H9 (cell line): Measurements from ENCODE around the gene PPM1H. TPM values are rescaled to one million over a fixed set of nuclear protein-coding genes. Genes with fewer than 3 reads are reported as not detected.
"Not testable (repeated sequence)": the region's sequence is repeated elsewhere in the genome, so short reads cannot be mapped to it uniquely, and the experiment has no call there.

ENCODE experiments used
- DNase-seq: peaks from one replicate; pipeline ENCODE4 v3.0.0-alpha.2; 2017
- H2AFZ ChIP-seq: one replicate; pipeline ENCODE4 v1.6.1; 2013; ENCODE audit warnings: mild to moderate bottlenecking, low read length, control low read depth, moderate library complexity
- H2AK5ac ChIP-seq: 2 replicates; pipeline ENCODE4 v1.6.1; 2013; ENCODE audit warnings: low read length, control low read depth, mixed read lengths; ENCODE audit not compliant: insufficient read length
- H2BK120ac ChIP-seq: one replicate; pipeline ENCODE4 v1.6.1; 2013; ENCODE audit warnings: low read depth, mild to moderate bottlenecking, low read length, control low read depth, inconsistent platforms; ENCODE audit not compliant: poor library complexity, severe bottlenecking
- H2BK12ac ChIP-seq: 2 replicates; pipeline ENCODE4 v1.6.1; 2013; ENCODE audit warnings: low read length, control low read depth, mixed read lengths, low read depth; ENCODE audit not compliant: insufficient read length
- H2BK15ac ChIP-seq: 2 replicates; pipeline ENCODE4 v1.6.1; 2013; ENCODE audit warnings: low read depth, low read length, control low read depth
- H2BK20ac ChIP-seq: one replicate; pipeline ENCODE4 v1.6.1; 2013; ENCODE audit warnings: low read depth, mild to moderate bottlenecking, low read length, control low read depth, inconsistent platforms; ENCODE audit not compliant: poor library complexity, severe bottlenecking
- H2BK5ac ChIP-seq: 2 replicates; pipeline ENCODE4 v1.6.1; 2013; ENCODE audit warnings: low read length, control low read depth, mixed read lengths; ENCODE audit not compliant: insufficient read length
- H3K14ac ChIP-seq: 2 replicates; pipeline ENCODE4 v1.6.1; 2013; ENCODE audit warnings: low read length, control low read depth; ENCODE audit not compliant: insufficient read depth
- H3K18ac ChIP-seq: 2 replicates; pipeline ENCODE4 v1.6.1; 2013; ENCODE audit warnings: low read depth, mild to moderate bottlenecking, mixed read lengths, low read length, control low read depth; ENCODE audit not compliant: insufficient read length
- H3K23ac ChIP-seq: 2 replicates; pipeline ENCODE4 v1.6.1; 2013; ENCODE audit warnings: low read length, control low read depth, mixed read lengths, low read depth; ENCODE audit not compliant: insufficient read length
- H3K23me2 ChIP-seq: 2 replicates; pipeline ENCODE4 v1.6.1; 2013; ENCODE audit warnings: low read depth, mild to moderate bottlenecking, mixed read lengths, low read length, control low read depth; ENCODE audit not compliant: insufficient read length, poor library complexity, severe bottlenecking
- H3K27ac ChIP-seq: 2 replicates; pipeline ENCODE4 v1.5.1; 2013; ENCODE audit warnings: low read length, control low read depth, mixed read lengths, low read depth; ENCODE audit not compliant: insufficient read length
- H3K27me3 ChIP-seq: 2 replicates; pipeline ENCODE4 v1.6.1; 2013; ENCODE audit warnings: low read length, control low read depth, inconsistent platforms; ENCODE audit not compliant: insufficient read depth
- H3K4ac ChIP-seq: 2 replicates; pipeline ENCODE4 v1.6.1; 2013; ENCODE audit warnings: low read depth, mild to moderate bottlenecking, control low read depth, inconsistent platforms, low read length, moderate library complexity
- H3K4me1 ChIP-seq: 2 replicates; pipeline ENCODE4 v1.6.1; 2013; ENCODE audit warnings: low read length, control low read depth, inconsistent platforms; ENCODE audit not compliant: insufficient read depth
- H3K4me2 ChIP-seq: 2 replicates; pipeline ENCODE4 v1.6.1; 2013; ENCODE audit warnings: low read length, control low read depth, mixed read lengths; ENCODE audit not compliant: insufficient read length, insufficient read depth
- H3K56ac ChIP-seq: 2 replicates; pipeline ENCODE4 v1.6.1; 2013; ENCODE audit warnings: low read depth, mild to moderate bottlenecking, mixed read lengths, low read length, control low read depth; ENCODE audit not compliant: insufficient read length
- H3K79me1 ChIP-seq: 2 replicates; pipeline ENCODE4 v1.6.1; 2013; ENCODE audit warnings: low read depth, mild to moderate bottlenecking, moderate library complexity, low read length, control low read depth, inconsistent platforms; ENCODE audit not compliant: insufficient read depth, poor library complexity, severe bottlenecking
- H3K79me2 ChIP-seq: 2 replicates; pipeline ENCODE4 v1.6.1; 2013; ENCODE audit warnings: low read length, control low read depth, inconsistent platforms; ENCODE audit not compliant: insufficient read depth
- H3K9ac ChIP-seq: 2 replicates; pipeline ENCODE4 v1.6.1; 2013; ENCODE audit warnings: low read length, control low read depth, mixed read lengths; ENCODE audit not compliant: insufficient read length; ENCODE audit errors: extremely low read depth
- H3K9me3 ChIP-seq: one replicate; pipeline ENCODE4 v1.6.1; 2013; ENCODE audit warnings: low read depth, low read length, inconsistent platforms; ENCODE audit not compliant: control insufficient read depth
- H3T11ph ChIP-seq: one replicate; pipeline ENCODE4 v1.6.1; 2013; ENCODE audit warnings: mild to moderate bottlenecking, low read length, control low read depth, inconsistent platforms
- H4K20me1 ChIP-seq: one replicate; pipeline ENCODE4 v1.6.1; 2013; ENCODE audit not compliant: control insufficient read depth, insufficient read length, insufficient read depth
- H4K5ac ChIP-seq: 2 replicates; pipeline ENCODE4 v1.6.1; 2013; ENCODE audit warnings: low read depth, mild to moderate bottlenecking, mixed read lengths, low read length, control low read depth; ENCODE audit not compliant: insufficient read length
- H4K8ac ChIP-seq: replicated peaks from 2 replicates; pipeline ENCODE4 v1.6.1; 2013; ENCODE audit warnings: low read length, control low read depth, mixed read lengths, low read depth; ENCODE audit not compliant: insufficient read length
- H4K91ac ChIP-seq: 2 replicates; pipeline ENCODE4 v1.6.1; 2013; ENCODE audit warnings: low read depth, mild to moderate bottlenecking, moderate library complexity, mixed read lengths, low read length, control low read depth; ENCODE audit not compliant: insufficient read length
- H3K27ac Mint-ChIP-seq, 3 experiments: 2 replicates in 2 of 3; 3 replicates in 1 of 3; pipeline ENCODE4 v1.8.0; 2020 to 2021; ENCODE audit warnings: mixed read lengths in 3 of 3, mild to moderate bottlenecking in 1 of 3, moderate library complexity in 1 of 3
- H3K27me3 Mint-ChIP-seq: 2 replicates; pipeline ENCODE4 v1.8.0; 2021; ENCODE audit warnings: low read depth, mild to moderate bottlenecking, moderate library complexity, mixed read lengths
- H3K36me3 Mint-ChIP-seq, 3 experiments: 2 replicates in 2 of 3; 3 replicates in 1 of 3; pipeline ENCODE4 v1.8.0; 2020 to 2021; ENCODE audit warnings: low read depth in 3 of 3, mixed read lengths in 3 of 3; ENCODE audit not compliant: insufficient read depth in 1 of 3
- H3K4me1 Mint-ChIP-seq, 2 experiments: 2 replicates each; pipeline ENCODE4 v1.8.0; 2020; ENCODE audit warnings: mixed read lengths in 2 of 2
- H3K4me3 Mint-ChIP-seq, 2 experiments: 2 replicates in 1 of 2; 3 replicates in 1 of 2; pipeline ENCODE4 v1.8.0; 2020 to 2021; ENCODE audit warnings: mild to moderate bottlenecking in 2 of 2, mixed read lengths in 2 of 2, moderate library complexity in 1 of 2
- H3K9me3 Mint-ChIP-seq, 2 experiments: 2 replicates in 1 of 2; 3 replicates in 1 of 2; pipeline ENCODE4 v1.8.0; 2020; ENCODE audit warnings: mild to moderate bottlenecking in 2 of 2, mixed read lengths in 2 of 2, moderate library complexity in 1 of 2
- WGBS: extraction: QIAGEN DNeasy Blood & Tissue Kit; methylation state at CpG from one replicate; pipeline ENCODE4 v1.1.7; 2013; ENCODE audit warnings: missing lambda C conversion rate, low lambda C conversion rate, mixed read lengths; ENCODE audit not compliant: insufficient read length; ENCODE audit errors: extremely low coverage; 5-methylcytosine and 5-hydroxymethylcytosine counted together
- total RNA-seq: library from RNA; stranded (reverse); gene quantifications from 2 replicates; pipeline ENCODE4 v1.2.1, GENCODE V29; 2021
- TF ChIP-seq, protein P1 (sequence below): fragments of 200-600 bp; sonication (generic); conservative IDR thresholded peaks from 3 replicates; pipeline ENCODE4 v1.8.0; 2021; ENCODE audit warnings: antibody characterized with exemption, mild to moderate bottlenecking

PPM1H gene
- total RNA-seq, 1 experiment from 2014 or later, result 22.1 TPM

DNA sequence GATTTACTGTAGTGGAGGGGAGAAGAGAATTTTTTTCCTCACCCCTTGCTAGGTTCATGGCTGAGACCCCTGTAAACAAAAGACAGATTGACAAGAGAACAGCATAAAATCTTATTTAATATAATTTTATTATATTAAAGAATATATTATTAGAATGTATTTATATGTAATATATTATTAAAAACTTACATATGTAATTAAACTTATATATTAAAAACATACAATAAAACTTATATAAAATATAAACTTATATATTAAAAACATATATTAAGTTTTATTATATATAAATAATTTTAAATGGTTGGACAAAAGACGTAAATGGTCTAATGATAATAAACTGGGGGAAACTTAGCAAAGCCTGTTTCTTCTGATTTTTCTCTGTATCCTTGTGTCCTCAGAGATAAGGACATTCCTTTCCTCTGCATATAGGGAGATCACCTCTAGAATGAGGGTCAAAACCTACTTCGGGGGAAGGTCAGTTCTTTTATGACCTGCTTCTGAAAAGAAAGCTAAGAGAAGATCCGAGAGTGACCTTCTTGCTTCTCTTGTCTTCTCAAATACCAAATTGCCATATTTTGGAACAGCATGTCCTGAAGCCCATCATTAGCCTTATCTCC lies 8.9 kb upstream of the PPM1H start:
- H3K27ac ChIP-seq, result no peak overlapping the region
- H2BK12ac ChIP-seq, result no peak overlapping the region
- H4K8ac ChIP-seq, result no peak overlapping the region
- H4K20me1 ChIP-seq, result no peaks in the 10 kb centered on the region
- H3K79me1 ChIP-seq, result no peaks in the 10 kb centered on the region
- H2BK5ac ChIP-seq, result no peak overlapping the region
- no peaks in the 10 kb centered on the region for H3K27me3 ChIP-seq
- no peak overlapping the region for H3K27ac Mint-ChIP-seq
- H3K9me3 ChIP-seq, result no peaks in the 10 kb centered on the region
- H3K23ac ChIP-seq, result no peak overlapping the region
- H3K4ac ChIP-seq, result no peak overlapping the region
- no peaks in the 10 kb centered on the region for H3K23me2 ChIP-seq
- H2AFZ ChIP-seq, result no peak overlapping the region
- H3K4me1 ChIP-seq, result no peaks in the 10 kb centered on the region
- no peak overlapping the region for H4K5ac ChIP-seq
- H3T11ph ChIP-seq, result no peak overlapping the region
- H3K4me1 Mint-ChIP-seq, result peaks cover 10 to 14% of the 10 kb centered on the region in 2 experiments
- no peak overlapping the region for H3K4me3 Mint-ChIP-seq
- H3K14ac ChIP-seq, result no peak overlapping the region
- TF ChIP-seq, protein P1, sequence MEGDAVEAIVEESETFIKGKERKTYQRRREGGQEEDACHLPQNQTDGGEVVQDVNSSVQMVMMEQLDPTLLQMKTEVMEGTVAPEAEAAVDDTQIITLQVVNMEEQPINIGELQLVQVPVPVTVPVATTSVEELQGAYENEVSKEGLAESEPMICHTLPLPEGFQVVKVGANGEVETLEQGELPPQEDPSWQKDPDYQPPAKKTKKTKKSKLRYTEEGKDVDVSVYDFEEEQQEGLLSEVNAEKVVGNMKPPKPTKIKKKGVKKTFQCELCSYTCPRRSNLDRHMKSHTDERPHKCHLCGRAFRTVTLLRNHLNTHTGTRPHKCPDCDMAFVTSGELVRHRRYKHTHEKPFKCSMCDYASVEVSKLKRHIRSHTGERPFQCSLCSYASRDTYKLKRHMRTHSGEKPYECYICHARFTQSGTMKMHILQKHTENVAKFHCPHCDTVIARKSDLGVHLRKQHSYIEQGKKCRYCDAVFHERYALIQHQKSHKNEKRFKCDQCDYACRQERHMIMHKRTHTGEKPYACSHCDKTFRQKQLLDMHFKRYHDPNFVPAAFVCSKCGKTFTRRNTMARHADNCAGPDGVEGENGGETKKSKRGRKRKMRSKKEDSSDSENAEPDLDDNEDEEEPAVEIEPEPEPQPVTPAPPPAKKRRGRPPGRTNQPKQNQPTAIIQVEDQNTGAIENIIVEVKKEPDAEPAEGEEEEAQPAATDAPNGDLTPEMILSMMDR, result no peak
- H3K18ac ChIP-seq, result no peak overlapping the region
- no peak overlapping the region for H3K9ac ChIP-seq
- no peak overlapping the region for H2BK20ac ChIP-seq
- H2BK15ac ChIP-seq, result no peak overlapping the region
- H3K27me3 Mint-ChIP-seq, result no peaks in the 10 kb centered on the region
- H3K4me2 ChIP-seq, result no peak overlapping the region
- H3K9me3 Mint-ChIP-seq, result peaks cover 0 to 4% of the 10 kb centered on the region in 2 experiments; a peak in 2 of 5 replicates
- DNase-seq, result no peak
- H3K79me2 ChIP-seq, result no peaks in the 10 kb centered on the region
- no peak overlapping the region for H2BK120ac ChIP-seq
- no peak overlapping the region for H2AK5ac ChIP-seq
- no peaks in the 10 kb centered on the region; a peak in 1 of 7 replicates for H3K36me3 Mint-ChIP-seq
- WGBS, result no CpG with 5 or more reads among the region's 3 CpGs
- H3K56ac ChIP-seq, result no peak overlapping the region
- H4K91ac ChIP-seq, result no peak overlapping the region

- H3K27ac ChIP-seq, H4K5ac ChIP-seq, H3T11ph ChIP-seq, H3K79me1 ChIP-seq, H3K27me3 Mint-ChIP-seq, H3K27ac Mint-ChIP-seq, H3K9me3 Mint-ChIP-seq, H2BK12ac ChIP-seq, H3K4me3 Mint-ChIP-seq, H2BK20ac ChIP-seq, H2AFZ ChIP-seq, H2AK5ac ChIP-seq, DNase-seq, H2BK5ac ChIP-seq, H4K8ac ChIP-seq, H3K23ac ChIP-seq, H4K91ac ChIP-seq, H3K79me2 ChIP-seq, H3K9ac ChIP-seq, H3K4ac ChIP-seq, H3K9me3 ChIP-seq, H3K23me2 ChIP-seq, H4K20me1 ChIP-seq, H3K36me3 Mint-ChIP-seq, H3K4me2 ChIP-seq, H3K18ac ChIP-seq, H3K4me1 ChIP-seq, H3K14ac ChIP-seq, H2BK120ac ChIP-seq, H2BK15ac ChIP-seq, H3K56ac ChIP-seq, H3K27me3 ChIP-seq: not testable (repeated sequence)
- peaks cover 10 to 14% of the 10 kb centered on the region in 2 experiments for H3K4me1 Mint-ChIP-seq
- no CpG with 5 or more reads among the region's 4 CpGs for WGBS
These were observed 7.4 kb upstream of the PPM1H start for GRCh38 chr12:62942316-62942715.
